GM12874 (cell line): ENCODE data around the gene RNMT.
A peak's percentile ranks its signal among the peaks of the same experiment; 100 is the strongest.

ENCODE experiments used
- TF ChIP-seq, protein P1 (sequence below): IDR thresholded peaks from 2 replicates; pipeline ENCODE4 v1.5.1; 2011; ENCODE audit warnings: low read depth, mild to moderate bottlenecking, control low read depth, low read length, moderate library complexity; ENCODE audit not compliant: insufficient read depth

RNMT gene

DNA sequence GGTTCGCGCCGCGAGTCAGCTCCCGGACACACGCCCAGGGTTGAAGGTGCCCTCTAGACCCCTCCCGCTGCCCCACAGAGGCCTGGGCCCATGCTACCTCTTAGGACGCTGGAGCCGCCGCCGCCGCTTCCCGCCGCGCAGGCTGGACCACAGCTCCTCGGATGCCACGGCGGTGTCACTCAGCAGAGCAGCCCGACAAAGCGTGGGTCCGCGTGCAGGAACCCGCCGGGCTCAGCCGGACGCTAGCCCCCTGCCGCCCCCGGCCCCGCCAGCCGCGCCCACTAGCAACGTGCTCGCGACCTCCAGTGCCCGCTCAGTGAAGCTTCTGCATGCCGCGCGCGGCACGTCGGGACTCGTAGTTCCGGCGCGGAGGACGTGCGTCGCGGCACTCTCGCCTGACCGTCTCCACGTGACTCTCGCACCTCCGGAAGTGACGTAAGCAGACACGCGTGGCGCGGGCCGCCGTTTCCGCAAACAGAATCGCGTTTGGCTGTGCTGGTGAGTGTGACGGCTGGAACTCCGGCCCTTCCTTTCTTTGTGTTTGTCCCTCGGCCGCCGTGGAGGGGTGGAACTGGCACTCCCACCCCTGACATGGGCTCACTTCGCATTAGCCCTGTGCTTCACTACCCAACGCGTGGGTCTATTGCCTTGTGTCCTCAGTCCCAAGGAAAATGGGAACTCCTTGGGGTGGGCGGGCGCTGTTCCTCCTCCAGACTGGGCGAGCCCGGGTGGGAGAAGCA, at the start of gene RNMT, which contains the start of gene FAM210A:
TSS of gene RNMT (plus strand) at position 442 of the 740 bp plus-strand sequence. CDS start 4,845 bp downstream, outside the sequence.
TSS of gene FAM210A (minus strand) at position 327 of the 740 bp plus-strand sequence. CDS start 44,481 bp downstream, outside the sequence.
- TF ChIP-seq, protein P1, sequence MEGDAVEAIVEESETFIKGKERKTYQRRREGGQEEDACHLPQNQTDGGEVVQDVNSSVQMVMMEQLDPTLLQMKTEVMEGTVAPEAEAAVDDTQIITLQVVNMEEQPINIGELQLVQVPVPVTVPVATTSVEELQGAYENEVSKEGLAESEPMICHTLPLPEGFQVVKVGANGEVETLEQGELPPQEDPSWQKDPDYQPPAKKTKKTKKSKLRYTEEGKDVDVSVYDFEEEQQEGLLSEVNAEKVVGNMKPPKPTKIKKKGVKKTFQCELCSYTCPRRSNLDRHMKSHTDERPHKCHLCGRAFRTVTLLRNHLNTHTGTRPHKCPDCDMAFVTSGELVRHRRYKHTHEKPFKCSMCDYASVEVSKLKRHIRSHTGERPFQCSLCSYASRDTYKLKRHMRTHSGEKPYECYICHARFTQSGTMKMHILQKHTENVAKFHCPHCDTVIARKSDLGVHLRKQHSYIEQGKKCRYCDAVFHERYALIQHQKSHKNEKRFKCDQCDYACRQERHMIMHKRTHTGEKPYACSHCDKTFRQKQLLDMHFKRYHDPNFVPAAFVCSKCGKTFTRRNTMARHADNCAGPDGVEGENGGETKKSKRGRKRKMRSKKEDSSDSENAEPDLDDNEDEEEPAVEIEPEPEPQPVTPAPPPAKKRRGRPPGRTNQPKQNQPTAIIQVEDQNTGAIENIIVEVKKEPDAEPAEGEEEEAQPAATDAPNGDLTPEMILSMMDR: 0 out of 2 replicates have a peak, but pooled peaks have one; percentile 9

DNA sequence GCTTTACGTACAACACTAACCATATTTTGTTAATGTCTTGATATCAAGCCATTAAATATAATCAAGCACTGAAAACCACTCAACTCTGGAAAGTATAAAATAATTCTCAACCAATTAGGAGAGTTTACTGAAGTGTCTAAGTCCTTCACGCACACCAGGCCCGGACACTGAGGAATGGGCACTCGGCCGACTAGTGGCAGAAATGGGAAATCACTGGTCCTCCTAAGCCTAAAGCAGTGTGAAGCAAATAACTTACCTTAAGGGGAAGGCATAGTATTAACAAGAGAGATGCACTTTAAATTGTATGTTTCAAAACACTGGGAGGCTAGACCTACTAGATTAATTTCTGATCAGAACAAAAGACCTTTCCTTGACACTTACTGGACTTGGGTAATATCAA, 45.9 kb upstream of the RNMT start:
- TF ChIP-seq, protein P1: peak; percentile 46; the same call in 1 of the 2 replicates

DNA sequence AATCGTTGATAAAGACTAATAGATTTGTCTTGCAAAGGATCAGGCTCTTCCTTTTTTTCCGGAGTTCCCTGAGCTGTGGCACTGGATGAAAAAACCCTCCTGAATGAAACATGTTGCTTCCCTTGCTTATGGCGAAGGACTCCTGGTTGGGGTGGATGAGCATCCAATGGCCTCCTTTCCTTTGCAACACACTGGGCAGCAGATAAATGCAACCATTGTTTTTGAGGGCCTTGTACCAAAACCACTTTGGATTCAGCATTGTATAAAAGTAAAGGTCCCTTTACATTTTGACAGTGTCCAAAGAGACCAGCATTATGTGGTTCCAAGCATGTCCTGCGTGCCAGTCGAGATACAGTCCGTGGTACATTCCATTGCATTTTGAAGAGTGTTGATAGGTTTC, 44.8 kb upstream of the RNMT start:
- TF ChIP-seq, protein P1: no peak

DNA sequence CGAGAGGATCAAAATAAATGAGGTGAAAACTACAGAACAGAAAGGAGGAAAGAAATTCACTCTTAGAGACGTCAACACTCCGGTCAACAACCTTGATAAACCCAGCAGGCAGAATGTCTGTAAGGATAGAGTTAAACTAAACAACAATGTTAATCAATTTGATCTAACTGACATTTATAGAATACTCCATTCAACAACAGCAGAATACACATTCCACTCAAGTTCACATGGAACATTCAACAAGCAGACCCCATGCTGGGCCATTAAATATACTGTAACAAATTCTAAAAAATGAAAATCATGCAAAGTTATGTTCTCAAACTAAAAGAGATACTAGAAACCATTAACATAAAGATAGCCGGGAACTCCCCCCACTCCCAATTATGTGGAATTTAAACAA, 41.9 kb upstream of the RNMT start:
- TF ChIP-seq, protein P1: no peak

DNA sequence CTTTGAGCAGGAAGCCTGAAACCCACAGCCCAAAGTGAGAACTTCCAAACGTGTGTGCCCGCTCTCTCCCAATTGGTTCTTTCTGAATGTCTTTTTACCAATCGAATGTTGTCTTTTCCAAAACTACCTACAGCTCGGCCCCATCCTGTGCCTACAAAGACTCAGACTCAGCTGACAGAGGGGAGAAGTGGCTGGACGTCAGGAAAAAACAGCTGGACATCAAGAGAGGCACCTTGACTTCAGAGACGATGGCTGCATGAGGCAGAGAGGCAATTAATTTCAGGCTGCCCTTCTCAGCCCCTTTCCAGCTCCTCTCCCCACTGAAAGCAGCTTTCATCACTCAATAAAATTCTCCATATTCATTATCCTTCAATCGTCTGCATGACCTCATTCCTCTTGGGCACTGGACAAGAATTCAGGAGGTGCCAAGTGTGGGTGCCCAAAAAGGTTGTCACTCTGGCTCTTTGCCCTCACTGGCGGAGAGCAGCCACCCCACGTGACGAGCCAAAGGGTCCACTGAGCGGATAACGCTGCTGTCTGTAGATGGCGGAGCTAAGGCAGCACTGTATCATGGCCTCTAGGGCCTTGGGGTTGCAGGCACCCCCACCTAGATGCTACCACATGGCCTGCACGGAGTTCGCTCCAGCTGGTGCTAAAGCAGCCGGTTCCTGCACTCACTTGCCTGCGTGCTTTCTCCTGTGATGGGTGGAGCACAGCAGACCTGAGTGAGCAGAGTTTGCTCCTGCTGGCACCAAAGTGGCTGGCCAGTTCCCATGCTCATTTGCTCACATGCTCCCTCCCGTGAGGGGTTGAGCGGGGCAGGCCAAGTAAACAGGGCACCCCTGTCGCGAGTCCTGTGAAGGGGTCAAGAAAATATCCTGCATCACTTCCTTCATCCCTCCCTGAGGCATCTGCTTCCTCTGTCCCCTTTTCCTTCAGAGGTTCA, 38.0 kb upstream of the RNMT start:
- TF ChIP-seq, protein P1: no peak

DNA sequence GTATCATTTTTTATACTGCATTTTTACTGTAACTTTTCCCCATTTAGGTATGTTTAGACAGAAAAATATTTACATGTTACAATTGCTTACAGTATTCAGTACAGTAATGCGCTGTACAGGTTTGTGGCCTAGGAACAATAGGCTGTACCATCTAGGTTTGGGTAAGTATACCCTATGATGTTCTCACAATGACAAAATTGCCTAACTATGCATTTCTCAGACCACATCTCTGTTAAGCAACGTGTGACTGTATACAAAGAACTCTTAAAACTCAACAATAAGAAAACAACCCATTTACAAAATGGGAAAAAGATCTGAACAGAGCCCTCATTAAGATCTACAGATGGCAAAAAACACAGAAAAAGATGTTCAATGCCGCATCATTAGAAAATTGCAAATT, 29.5 kb upstream of the RNMT start:
- TF ChIP-seq, protein P1: no peak

DNA sequence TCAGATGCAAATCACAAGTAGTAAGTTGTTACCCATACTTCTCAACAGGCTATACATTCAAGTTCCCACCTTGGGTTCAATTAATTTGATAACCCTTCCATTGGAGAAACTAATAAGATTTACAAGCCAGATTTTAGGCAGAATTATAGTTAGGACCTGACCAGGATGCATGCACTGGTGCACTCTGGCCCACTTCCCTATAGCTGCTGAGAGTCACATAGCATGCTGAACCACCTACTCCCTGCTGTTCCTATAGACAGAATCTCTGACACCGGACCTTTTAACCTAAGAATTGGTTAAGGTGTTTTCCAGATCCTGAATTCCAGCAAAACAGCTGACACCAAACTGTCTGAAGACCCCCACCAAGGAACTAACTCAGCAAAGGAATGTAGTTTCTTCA, 26.3 kb upstream of the RNMT start:
- TF ChIP-seq, protein P1: no peak
